CD14-positive monocyte (primary cell): ENCODE data around the gene CTNS. TPM values are rescaled to one million over a fixed set of nuclear protein-coding genes. Genes with fewer than 3 reads are reported as not detected.

Source experiments
- DNase-seq, 3 donors: peaks; one replicate each; pipeline ENCODE4 v3.0.0-alpha.2; 2011 to 2022
- H2AFZ ChIP-seq: 2 replicates; pipeline ENCODE4 v1.6.0; 2012; ENCODE audit warnings: mild to moderate bottlenecking, low read depth, low read length, inconsistent platforms; ENCODE audit not compliant: insufficient read depth, poor library complexity, severe bottlenecking
- H3K27ac ChIP-seq, 2 donors: 1 replicate in 1 of 2; 2 replicates in 1 of 2; pipeline ENCODE4 v1.5.1; 2012 to 2013; ENCODE audit warnings: low read length in 2 of 2, control low read depth in 1 of 2, inconsistent platforms in 1 of 2, low read depth in 1 of 2, mild to moderate bottlenecking in 1 of 2
- H3K27me3 ChIP-seq, 2 donors: one replicate each; pipeline versions ENCODE4 v1.6.0 to v1.6.1; 2011 to 2013; ENCODE audit warnings: low read length in 2 of 2; ENCODE audit not compliant: control insufficient read depth in 2 of 2, insufficient read depth in 2 of 2
- H3K36me3 ChIP-seq, 2 donors: replicated peaks in 1 of 2; 1 replicate in 1 of 2; 2 replicates in 1 of 2; pipeline versions ENCODE4 v1.5.1 to v1.6.1; 2012 to 2013; ENCODE audit warnings: low read length in 2 of 2, control low read depth in 1 of 2, inconsistent platforms in 1 of 2, mild to moderate bottlenecking in 1 of 2; ENCODE audit not compliant: insufficient read depth in 2 of 2, control insufficient read depth in 1 of 2
- H3K4me1 ChIP-seq, 2 donors: 1 replicate in 1 of 2; 2 replicates in 1 of 2; pipeline versions ENCODE4 v1.5.1 to v1.6.1; 2012 to 2013; ENCODE audit warnings: low read length in 2 of 2, control low read depth in 1 of 2, inconsistent platforms in 1 of 2, mild to moderate bottlenecking in 1 of 2, moderate library complexity in 1 of 2; ENCODE audit not compliant: insufficient read depth in 2 of 2, control insufficient read depth in 1 of 2
- H3K4me2 ChIP-seq: replicated peaks from 2 replicates; pipeline ENCODE3; 2012; ENCODE audit warnings: low read length, moderate library complexity, mild to moderate bottlenecking; ENCODE audit not compliant: poor library complexity, severe bottlenecking; ENCODE audit errors: extremely low read depth
- H3K4me3 ChIP-seq, 3 experiments: fragments of 200-600 bp in 1 of 3; sonication (generic) in 1 of 3; replicated peaks in 1 of 3; 1 replicate in 2 of 3; 2 replicates in 1 of 3; pipeline ENCODE4 v1.5.1; 2011 to 2013; ENCODE audit warnings: low read length in 3 of 3, mild to moderate bottlenecking in 3 of 3, control low read depth in 2 of 3, low read depth in 2 of 3, inconsistent platforms in 1 of 3, moderate library complexity in 1 of 3
- H3K79me2 ChIP-seq: 2 replicates; pipeline ENCODE4 v1.6.0; 2012; ENCODE audit warnings: mild to moderate bottlenecking, control low read depth, inconsistent platforms, low read length, moderate library complexity; ENCODE audit not compliant: insufficient read depth
- H3K9ac ChIP-seq: 2 replicates; pipeline ENCODE4 v1.6.0; 2017; ENCODE audit warnings: low read length, mild to moderate bottlenecking; ENCODE audit not compliant: insufficient read depth, poor library complexity, severe bottlenecking
- H3K9me3 ChIP-seq, 2 donors: replicated peaks in 1 of 2; 1 replicate in 1 of 2; 2 replicates in 1 of 2; pipeline versions ENCODE4 v1.5.1 to v1.6.1; 2012 to 2013; ENCODE audit warnings: low read length in 2 of 2, control low read depth in 1 of 2; ENCODE audit not compliant: control insufficient read depth in 1 of 2, insufficient read depth in 1 of 2
- H4K20me1 ChIP-seq: 2 replicates; pipeline ENCODE4 v1.6.0; 2012; ENCODE audit warnings: mild to moderate bottlenecking, low read length, control low read depth, moderate library complexity; ENCODE audit not compliant: insufficient read depth
- H3K27ac Mint-ChIP-seq, 7 donors: one replicate each; pipeline ENCODE4 v1.8.0; 2020; ENCODE audit warnings: mild to moderate bottlenecking in 7 of 7, mixed read lengths in 7 of 7, moderate library complexity in 6 of 7, inconsistent platforms in 2 of 7
- H3K27me3 Mint-ChIP-seq, 3 donors: one replicate each; pipeline ENCODE4 v1.8.0; 2021 to 2022; ENCODE audit warnings: low read depth in 3 of 3, mild to moderate bottlenecking in 3 of 3, mixed read lengths in 3 of 3, moderate library complexity in 3 of 3, inconsistent platforms in 1 of 3
- H3K36me3 Mint-ChIP-seq, 2 donors: one replicate each; pipeline ENCODE4 v1.8.0; 2020; ENCODE audit warnings: mixed read lengths in 2 of 2, inconsistent platforms in 1 of 2, mild to moderate bottlenecking in 1 of 2
- H3K4me1 Mint-ChIP-seq: one replicate; pipeline ENCODE4 v1.8.0; 2020; ENCODE audit warnings: mild to moderate bottlenecking, mixed read lengths
- H3K4me3 Mint-ChIP-seq, 2 donors: one replicate each; pipeline ENCODE4 v1.8.0; 2020; ENCODE audit warnings: mild to moderate bottlenecking in 2 of 2, mixed read lengths in 2 of 2, moderate library complexity in 1 of 2
- H3K9me3 Mint-ChIP-seq, 7 donors: one replicate each; pipeline ENCODE4 v1.8.0; 2020 to 2022; ENCODE audit warnings: mixed read lengths in 7 of 7, mild to moderate bottlenecking in 6 of 7, moderate library complexity in 6 of 7, inconsistent platforms in 2 of 7
- CTCF ChIP-seq: fragments of 200-600 bp; IDR thresholded peaks from one replicate; pipeline ENCODE4 v1.8.0; 2022; ENCODE audit warnings: antibody characterized with exemption, mild to moderate bottlenecking
- WGBS: methylation state at CpG from one replicate; pipeline ENCODE4 v1.1.5; 2013; ENCODE audit warnings: missing lambda C conversion rate; ENCODE audit not compliant: insufficient coverage; 5-methylcytosine and 5-hydroxymethylcytosine counted together
- intact Hi-C, 2 donors: fragments of 100-400 bp; cut with micrococcal nuclease; formaldehyde crosslinking; loops; one replicate each; pipeline versions ENCODE4 v1.15.0 to v1.15.1; 2023
- polyA plus RNA-seq, 3 donors: library from polyadenylated mRNA; depleted of rRNA in 1 of 3; unstranded in 2 of 3; stranded (reverse) in 1 of 3; fragments of 300-500 nt in 2 of 3; fragments of >200 nt in 1 of 3; fragmentation: Illumina TruSeq in 2 of 3; gene quantifications; 1 replicate in 2 of 3; 2 replicates in 1 of 3; pipeline ENCODE4 v1.2.3, GENCODE V29; 2012 to 2021

CTNS gene
- polyA plus RNA-seq, 3 donors = 11.6 to 11.8 (median 11.7) TPM

DNA sequence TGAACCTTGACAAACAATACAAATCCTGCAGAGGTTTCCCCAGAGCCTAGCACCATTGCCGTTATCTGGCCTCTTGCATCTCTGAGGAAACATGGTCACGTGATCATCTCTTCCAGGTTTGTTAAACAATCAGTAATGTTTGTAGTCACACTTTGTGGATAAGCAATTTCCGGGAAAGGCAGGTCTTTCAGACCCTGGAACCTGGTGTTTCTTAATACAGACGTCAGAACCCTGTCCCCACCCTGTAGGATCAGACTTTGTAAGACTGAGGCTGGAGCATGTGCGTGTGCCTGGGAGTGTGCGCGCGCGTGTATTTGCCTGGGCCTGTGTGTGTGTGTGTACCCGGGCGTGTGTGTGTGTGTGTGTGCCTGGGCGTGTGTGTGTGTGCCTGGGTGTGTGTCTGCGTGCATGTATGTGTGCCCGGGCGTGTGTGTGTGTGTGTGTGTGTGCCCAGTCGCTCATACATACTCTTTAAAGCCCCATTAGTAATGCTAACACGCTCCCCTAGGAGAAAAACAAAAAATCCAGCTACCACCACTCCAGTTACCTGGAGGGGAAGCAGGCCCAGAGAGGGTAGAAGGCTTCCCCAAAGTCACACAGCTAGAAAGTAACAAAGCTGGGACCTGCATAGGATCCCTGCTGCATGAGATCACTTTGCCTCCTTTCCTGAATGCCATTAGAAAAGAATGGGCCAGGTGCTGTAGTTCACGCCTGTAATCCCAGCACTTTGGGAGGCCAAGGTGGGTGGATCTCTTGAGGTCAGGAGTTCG lies 5.3 kb downstream of the CTNS start:
- peaks cover 11% of the 10 kb centered on the region for H3K79me2 ChIP-seq
- WGBS = 93% methylated on average over 2 of the region's 19 CpGs
- no peak for DNase-seq
- no peak overlapping the region for H3K9ac ChIP-seq
- H4K20me1 ChIP-seq = no peaks in the 10 kb centered on the region
- peak overlapping the region in 2 of 7 donors; percentile 17 to 38 for H3K27ac Mint-ChIP-seq
- peaks cover 15 to 49% of the 10 kb centered on the region in 2 donors for H3K36me3 Mint-ChIP-seq
- no peak overlapping the region for H3K4me3 ChIP-seq
- no peak overlapping the region for H3K4me2 ChIP-seq
- H3K4me1 ChIP-seq = peaks cover 28 to 31% of the 10 kb centered on the region in 2 donors
- H3K9me3 Mint-ChIP-seq = peaks cover 0 to 2% (median 0%) of the 10 kb centered on the region in 7 donors
- no peak overlapping the region for H3K4me3 Mint-ChIP-seq
- peaks cover 0 to 2% (median 0%) of the 10 kb centered on the region in 3 donors for H3K27me3 Mint-ChIP-seq
- intact Hi-C loops = no loop called here
- no peak overlapping the region for H2AFZ ChIP-seq
- TF ChIP-seq CTCF = no peak
- no peaks in the 10 kb centered on the region for H3K9me3 ChIP-seq
- H3K27me3 ChIP-seq = no peaks in the 10 kb centered on the region
- H3K4me1 Mint-ChIP-seq = peaks cover 36% of the 10 kb centered on the region
- H3K36me3 ChIP-seq = peaks cover 2 to 20% of the 10 kb centered on the region in 2 donors
- no peak overlapping the region for H3K27ac ChIP-seq

DNA sequence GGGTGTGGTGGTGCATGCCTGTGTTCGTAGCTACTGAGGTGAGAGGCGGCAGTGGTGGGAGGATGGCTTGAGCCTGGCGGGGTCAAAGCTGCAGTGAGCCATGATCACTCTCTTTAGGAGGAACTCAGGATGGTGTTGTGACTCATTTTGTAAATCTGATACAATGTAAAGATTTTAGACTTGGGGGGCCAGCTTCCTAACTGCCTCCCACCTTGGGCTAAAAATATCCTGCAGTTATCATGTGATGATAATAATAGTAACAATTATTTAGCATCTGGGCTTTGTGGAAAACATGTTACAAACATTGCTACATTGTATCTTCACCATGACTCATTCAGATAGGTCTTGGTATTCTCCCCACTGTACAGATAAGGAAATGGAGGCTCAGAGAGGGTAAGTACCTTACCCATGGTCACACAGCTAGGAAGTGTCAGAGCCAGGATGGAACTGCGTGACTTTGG lies 7.4 kb downstream of the CTNS start:
- H3K9me3 Mint-ChIP-seq = peaks cover 0 to under 1% (median 0%) of the 10 kb centered on the region in 7 donors
- Histone ChIP-seq H2AFZ (no peak overlapping the region), H3K4me3 (no peak overlapping the region), H3K9me3 (no peaks in the 10 kb centered on the region), H3K9ac (no peak overlapping the region), H3K27me3 (no peaks in the 10 kb centered on the region), H4K20me1 (no peaks in the 10 kb centered on the region), H3K27ac (no peak overlapping the region), H3K79me2 (no peaks in the 10 kb centered on the region), H3K4me1 (peaks cover 18 to 21% of the 10 kb centered on the region in 2 donors), H3K4me2 (no peak overlapping the region), H3K36me3 (peaks cover 9 to 37% of the 10 kb centered on the region in 2 donors)
- H3K27ac Mint-ChIP-seq = peak overlapping the region in 1 of 7 donors; percentile 68
- no peak for TF ChIP-seq CTCF
- WGBS = 93% methylated on average over 3 of the region's 4 CpGs
- intact Hi-C loops = no loop called here
- peaks cover 0 to 3% (median 0%) of the 10 kb centered on the region in 3 donors for H3K27me3 Mint-ChIP-seq
- no peak overlapping the region for H3K4me3 Mint-ChIP-seq
- H3K4me1 Mint-ChIP-seq = peaks cover 20% of the 10 kb centered on the region
- DNase-seq = no peak
- H3K36me3 Mint-ChIP-seq = peaks cover 24 to 62% of the 10 kb centered on the region in 2 donors
